Measurements from ENCODE around the gene RNU5B-1.

RNU5B-1 gene

DNA sequence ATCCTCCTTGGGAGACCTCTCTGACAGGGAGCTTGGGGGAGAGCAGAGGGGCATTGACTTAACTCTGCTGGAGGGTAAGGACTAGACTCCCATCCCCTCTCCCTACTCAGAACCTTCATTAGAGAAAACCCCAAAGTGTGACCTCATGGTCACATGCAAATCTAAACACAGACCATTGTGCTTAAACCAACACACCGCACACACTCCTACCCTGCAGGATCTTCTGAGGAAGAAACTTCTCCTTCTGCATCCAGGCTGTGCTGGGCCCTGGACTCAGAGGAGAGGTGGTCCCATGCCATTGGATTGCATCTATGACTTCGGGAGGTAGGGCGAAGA is 17.0 kb upstream of the RNU5B-1 start:
- TF ChIP-seq CTCF (IDR thresholded peaks at IDR 0.05; ENCODE audit: low read depth, low read length, missing control alignments), result no peak
- DNase-seq (ENCODE audit: extremely low read depth, low read depth), result no peak
- no peak overlapping the region for H3K4me3 ChIP-seq (replicated peaks; ENCODE audit: low read depth, low read length)

DNA sequence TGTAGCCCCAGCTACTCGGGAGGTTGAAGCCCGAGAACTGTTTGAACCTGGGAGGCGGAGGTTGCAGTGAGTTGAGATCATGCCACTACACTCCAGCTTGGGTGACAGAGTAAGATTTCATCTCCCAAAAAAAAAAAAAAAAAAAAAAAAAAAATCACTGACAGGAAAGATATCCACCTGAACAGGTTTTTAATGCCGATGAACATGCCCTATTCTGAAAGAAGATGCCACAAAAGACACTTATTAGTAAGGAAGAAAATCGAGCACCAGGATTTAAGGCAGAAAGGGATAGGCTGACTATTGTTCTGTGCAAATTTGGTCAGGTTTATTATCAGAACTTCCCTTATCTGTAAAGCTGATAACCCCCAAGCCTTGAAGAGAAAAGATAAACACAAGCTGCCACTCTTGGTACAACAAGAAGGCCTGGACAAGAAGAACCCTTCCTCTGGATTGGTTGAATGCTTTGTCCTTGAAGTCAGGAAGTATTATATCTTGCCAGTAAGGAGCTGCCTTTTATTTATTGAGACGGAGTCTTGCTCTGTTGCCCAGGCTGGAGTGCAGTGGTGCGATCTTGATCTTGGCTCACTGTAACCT is 15.1 kb upstream of the RNU5B-1 start:
- no peak overlapping the region for H3K4me3 ChIP-seq (replicated peaks; ENCODE audit: low read depth, low read length)
- DNase-seq (ENCODE audit: extremely low read depth, low read depth), result no peak
- no peak for TF ChIP-seq CTCF (IDR thresholded peaks at IDR 0.05; ENCODE audit: low read depth, low read length, missing control alignments)

GRCh38 chr15:65290228-65290627 is 14.2 kb upstream of the RNU5B-1 start:
- TF ChIP-seq CTCF (IDR thresholded peaks at IDR 0.05; ENCODE audit: low read depth, low read length, missing control alignments), result no peak
- DNase-seq (ENCODE audit: extremely low read depth, low read depth), result no peak
- H3K4me3 ChIP-seq (replicated peaks; ENCODE audit: low read depth, low read length), result no peak overlapping the region

DNA sequence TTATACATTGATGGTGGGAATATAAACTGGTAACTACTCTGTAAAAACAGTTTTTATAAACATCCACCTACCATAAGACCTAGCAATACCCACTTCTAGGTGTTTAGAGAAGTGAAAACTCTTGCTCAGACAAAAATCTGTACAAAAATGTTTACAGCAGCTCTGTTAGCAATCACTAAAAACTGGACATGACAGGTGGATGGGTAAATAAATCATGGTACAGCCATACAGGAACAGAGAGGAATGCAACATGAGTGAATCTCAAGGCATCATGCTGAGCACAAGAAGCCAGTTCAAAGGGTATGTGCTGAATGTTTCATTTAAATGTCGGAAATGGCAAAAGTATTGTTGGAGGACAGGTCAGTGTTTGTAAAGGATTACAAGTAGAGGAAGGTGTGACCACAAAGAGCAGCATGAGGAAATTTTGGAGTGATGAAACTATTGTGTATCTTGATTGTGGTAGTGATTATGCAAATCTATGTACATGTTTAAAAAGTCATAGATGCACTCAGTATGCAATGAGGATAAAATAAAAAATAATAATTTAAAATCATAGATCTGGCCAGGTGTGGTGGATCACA is 11.4 kb upstream of the RNU5B-1 start:
- DNase-seq (ENCODE audit: extremely low read depth, low read depth), result no peak
- no peak for TF ChIP-seq CTCF (IDR thresholded peaks at IDR 0.05; ENCODE audit: low read depth, low read length, missing control alignments)
- H3K4me3 ChIP-seq (replicated peaks; ENCODE audit: low read depth, low read length), result no peak overlapping the region

DNA sequence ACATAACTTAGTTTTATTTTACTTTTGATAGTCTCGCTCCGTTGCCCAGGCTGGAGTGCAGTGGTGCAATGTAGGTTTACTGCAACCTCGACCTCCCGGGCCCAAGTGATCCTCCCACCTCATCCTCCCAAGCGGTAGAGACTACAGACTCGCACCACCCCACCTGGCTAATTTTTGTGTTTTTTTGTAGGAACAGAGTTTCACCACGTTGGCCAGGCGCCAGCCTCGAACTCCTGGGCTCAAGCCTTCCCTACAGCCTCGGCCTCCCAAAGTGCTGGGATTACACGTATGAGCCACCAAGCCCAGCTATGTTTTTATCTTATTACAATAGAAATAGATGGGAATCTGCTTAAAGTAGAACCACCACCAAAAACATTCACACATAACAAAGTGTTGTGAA is 5.7 kb upstream of the RNU5B-1 start:
- no peak for TF ChIP-seq CTCF (IDR thresholded peaks at IDR 0.05; ENCODE audit: low read depth, low read length, missing control alignments)
- DNase-seq (ENCODE audit: extremely low read depth, low read depth), result no peak
- H3K4me3 ChIP-seq (replicated peaks; ENCODE audit: low read depth, low read length), result no peak overlapping the region

GRCh38 chr15:65300924-65301441 is 3.5 kb upstream of the RNU5B-1 start:
- DNase-seq (ENCODE audit: extremely low read depth, low read depth), result no peak
- no peak overlapping the region for H3K4me3 ChIP-seq (replicated peaks; ENCODE audit: low read depth, low read length)
- TF ChIP-seq CTCF (IDR thresholded peaks at IDR 0.05; ENCODE audit: low read depth, low read length, missing control alignments), result no peak

DNA sequence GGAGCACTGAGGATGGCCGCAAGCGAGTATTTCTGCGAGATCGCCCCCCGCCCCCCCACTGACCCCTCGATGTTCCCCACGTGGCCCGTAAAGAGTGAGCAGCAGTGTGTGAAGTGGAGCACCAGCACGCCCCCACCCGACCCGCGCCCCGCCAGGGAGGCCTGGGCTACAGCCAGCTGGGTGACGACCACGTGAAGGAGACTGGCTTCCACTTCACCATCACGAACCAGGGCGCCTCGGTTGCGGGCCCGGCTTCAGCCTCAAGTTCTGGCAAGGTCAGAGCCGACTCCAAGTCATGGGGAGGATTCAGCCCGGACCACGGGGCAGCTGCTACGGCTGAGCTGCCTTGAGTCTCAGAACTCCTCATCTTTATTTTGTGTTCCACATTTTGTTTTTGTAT is 2.4 kb upstream of the RNU5B-1 start:
- TF ChIP-seq CTCF (IDR thresholded peaks at IDR 0.05; ENCODE audit: low read depth, low read length, missing control alignments), result no peak
- no peak for DNase-seq (ENCODE audit: extremely low read depth, low read depth)
- H3K4me3 ChIP-seq (replicated peaks; ENCODE audit: low read depth, low read length), result no peak overlapping the region
